CD4-positive, CD25-positive, alpha-beta regulatory T cell (primary cell): Measurements from ENCODE around the gene RSPH4A. TPM values are rescaled to one million over a fixed set of nuclear protein-coding genes. Genes with fewer than 3 reads are reported as not detected.

Experiments used
- ATAC-seq, 2 donors: fragments of 150-1000 bp; cut with Tn5 transposase; one replicate each; pipeline ENCODE4 v1.10.0; 2021; ENCODE audit warnings: low read depth in 2 of 2, moderate number of reproducible peaks in 2 of 2, moderate library complexity in 1 of 2
- DNase-seq, 3 donors: peaks; one replicate each; pipeline versions ENCODE4 v3.0.0 to v3.0.0-alpha.2; 2012 to 2022; ENCODE audit warnings: mixed read lengths in 1 of 3
- H3K27ac ChIP-seq: one replicate; pipeline ENCODE4 v1.7.0; 2013; ENCODE audit warnings: mild to moderate bottlenecking, low read length; ENCODE audit not compliant: insufficient read depth, poor library complexity, severe bottlenecking
- H3K27me3 ChIP-seq: one replicate; pipeline ENCODE4 v1.7.0; 2013; ENCODE audit warnings: low read length; ENCODE audit not compliant: control insufficient read depth, insufficient read depth
- H3K36me3 ChIP-seq: one replicate; pipeline ENCODE4 v1.7.0; 2013; ENCODE audit warnings: mild to moderate bottlenecking, low read length, moderate library complexity; ENCODE audit not compliant: control insufficient read depth, insufficient read depth
- H3K4me1 ChIP-seq: 2 replicates; pipeline ENCODE4 v1.7.0; 2013; ENCODE audit warnings: mild to moderate bottlenecking, low read length; ENCODE audit not compliant: insufficient read depth, control insufficient read depth, poor library complexity, severe bottlenecking
- H3K4me3 ChIP-seq: one replicate; pipeline ENCODE4 v1.7.0; 2013; ENCODE audit warnings: low read depth, mild to moderate bottlenecking, low read length, moderate library complexity
- H3K9me3 ChIP-seq, 2 experiments: 1 replicate in 1 of 2; 2 replicates in 1 of 2; pipeline ENCODE4 v1.7.0; 2013; ENCODE audit warnings: low read length in 2 of 2, mild to moderate bottlenecking in 1 of 2, moderate library complexity in 1 of 2; ENCODE audit not compliant: control insufficient read depth in 2 of 2
- H3K27ac Mint-ChIP-seq, 3 donors: one replicate each; pipeline ENCODE4 v1.8.0; 2020 to 2022; ENCODE audit warnings: mild to moderate bottlenecking in 3 of 3, mixed read lengths in 3 of 3, moderate library complexity in 2 of 3
- H3K27me3 Mint-ChIP-seq: one replicate; pipeline ENCODE4 v1.8.0; 2022; ENCODE audit warnings: mild to moderate bottlenecking, mixed read lengths
- H3K36me3 Mint-ChIP-seq: one replicate; pipeline ENCODE4 v1.8.0; 2020; ENCODE audit warnings: mixed read lengths
- H3K4me1 Mint-ChIP-seq, 4 donors: one replicate each; pipeline ENCODE4 v1.8.0; 2020 to 2022; ENCODE audit warnings: mixed read lengths in 4 of 4, mild to moderate bottlenecking in 1 of 4
- H3K4me3 Mint-ChIP-seq, 4 donors: one replicate each; pipeline ENCODE4 v1.8.0; 2020 to 2022; ENCODE audit warnings: mild to moderate bottlenecking in 4 of 4, mixed read lengths in 4 of 4, moderate library complexity in 3 of 4
- H3K9me3 Mint-ChIP-seq, 7 donors: one replicate each; pipeline ENCODE4 v1.8.0; 2020 to 2022; ENCODE audit warnings: mixed read lengths in 7 of 7, mild to moderate bottlenecking in 3 of 7, moderate library complexity in 2 of 7
- polyA plus RNA-seq, 4 donors: library from polyadenylated mRNA; unstranded; fragments of 300-500 nt; fragmentation: Illumina TruSeq; gene quantifications; one replicate each; pipeline ENCODE4 v1.2.3, GENCODE V29; 2021
- total RNA-seq: library from RNA; stranded (reverse); gene quantifications from one replicate; pipeline ENCODE4 v1.2.3, GENCODE V29; 2022

Gene RSPH4A
- total and polyA plus RNA-seq, 5 donors from 2014 or later = 0.08 to 0.52 TPM; not detected in 3

DNA sequence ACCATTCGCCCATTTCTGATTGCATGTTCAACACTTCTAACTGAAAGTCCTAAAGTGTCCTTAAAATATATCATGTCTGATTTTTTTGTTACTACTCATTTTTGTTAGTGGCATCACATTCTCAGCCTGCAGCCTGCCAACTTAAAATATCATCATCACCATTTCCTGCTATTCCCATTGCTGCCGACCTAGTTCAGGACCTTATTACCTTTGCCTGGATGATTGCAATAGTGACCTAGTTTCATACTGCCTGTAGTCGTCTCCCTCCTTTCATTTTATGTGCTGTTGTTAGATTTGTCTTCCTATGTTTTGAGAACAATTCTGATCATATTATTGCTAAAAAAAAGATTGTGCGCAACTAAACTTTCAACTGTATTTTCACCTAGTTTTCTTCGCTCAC lies 38.8 kb upstream of the RSPH4A start:
- peak overlapping the region in 1 of 4 donors; percentile 27 for H3K4me3 Mint-ChIP-seq
- H3K4me1 ChIP-seq = peaks cover 10% of the 10 kb centered on the region
- H3K9me3 ChIP-seq = no peaks in the 10 kb centered on the region
- DNase-seq (no peak), ATAC-seq (no peak)
- H3K4me3 ChIP-seq = no peak overlapping the region
- H3K36me3 ChIP-seq = peaks cover 39% of the 10 kb centered on the region
- no peaks in the 10 kb centered on the region for H3K27me3 ChIP-seq
- H3K27ac ChIP-seq = no peak overlapping the region
- no peak overlapping the region for H3K27ac Mint-ChIP-seq
- peaks cover 50% of the 10 kb centered on the region for H3K36me3 Mint-ChIP-seq
- no peaks in the 10 kb centered on the region for H3K27me3 Mint-ChIP-seq
- H3K4me1 Mint-ChIP-seq = peaks cover 36 to 61% (median 49%) of the 10 kb centered on the region in 4 donors
- H3K9me3 Mint-ChIP-seq = no peaks in the 10 kb centered on the region

DNA sequence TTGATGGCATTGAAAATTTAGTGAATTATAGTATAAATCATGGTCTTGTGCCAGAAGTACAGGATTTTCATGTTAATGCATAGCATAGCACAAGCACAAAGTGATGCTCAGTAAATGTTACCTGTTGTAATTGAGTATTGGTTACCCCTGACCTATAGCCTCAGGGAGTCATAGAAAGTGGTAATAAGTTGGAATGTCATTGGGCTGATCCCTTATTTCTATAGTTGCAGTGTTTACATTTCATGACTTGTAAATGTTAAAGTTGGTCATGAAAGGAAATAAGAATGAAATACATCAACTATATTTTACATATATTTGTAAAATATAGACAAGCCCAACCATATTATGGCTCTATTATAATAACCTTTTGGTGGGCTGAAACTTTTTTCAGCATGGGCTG lies 37.9 kb upstream of the RSPH4A start:
- Histone ChIP-seq H3K4me1 (peaks cover 1% of the 10 kb centered on the region), H3K36me3 (peaks cover 45% of the 10 kb centered on the region), H3K9me3 (no peaks in the 10 kb centered on the region), H3K27ac (no peak overlapping the region), H3K27me3 (no peaks in the 10 kb centered on the region), H3K4me3 (no peak overlapping the region)
- H3K27me3 Mint-ChIP-seq = no peaks in the 10 kb centered on the region
- H3K4me3 Mint-ChIP-seq = no peak overlapping the region
- H3K27ac Mint-ChIP-seq = no peak overlapping the region
- ATAC-seq = no peak
- H3K4me1 Mint-ChIP-seq = peaks cover 28 to 53% (median 42%) of the 10 kb centered on the region in 4 donors
- no peak for DNase-seq
- no peaks in the 10 kb centered on the region for H3K9me3 Mint-ChIP-seq
- peaks cover 52% of the 10 kb centered on the region for H3K36me3 Mint-ChIP-seq

DNA sequence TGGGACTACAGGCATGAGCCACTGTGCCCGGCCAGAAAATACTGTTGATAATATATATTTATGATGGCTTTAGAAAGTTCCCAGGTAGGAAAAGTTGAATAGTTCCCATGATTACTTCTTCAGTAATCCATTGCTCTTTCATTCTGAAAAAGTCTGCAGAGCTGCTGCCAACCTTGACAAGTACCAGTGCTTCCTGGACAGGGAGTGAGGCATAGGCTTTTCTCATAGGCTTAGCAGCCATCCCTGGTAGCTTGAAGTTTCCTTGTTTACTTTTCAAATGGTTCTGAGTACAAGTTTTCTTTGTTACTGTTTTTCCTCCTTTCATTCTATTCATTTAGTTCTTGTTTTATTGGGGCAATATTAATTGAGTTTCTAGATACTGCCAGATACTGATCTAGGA lies 37.1 kb upstream of the RSPH4A start:
- H3K27ac ChIP-seq = no peak overlapping the region
- Mint-ChIP-seq H3K9me3 (no peaks in the 10 kb centered on the region), H3K4me1 (peaks cover 24 to 45% (median 34%) of the 10 kb centered on the region in 4 donors), H3K4me3 (no peak overlapping the region), H3K27me3 (no peaks in the 10 kb centered on the region), H3K27ac (peak overlapping the region in 1 of 3 donors; percentile 53), H3K36me3 (peaks cover 49% of the 10 kb centered on the region)
- peaks cover 53% of the 10 kb centered on the region for H3K36me3 ChIP-seq
- ATAC-seq (no peak), DNase-seq (no peak)
- H3K9me3 ChIP-seq = no peaks in the 10 kb centered on the region
- H3K4me3 ChIP-seq = no peak overlapping the region
- H3K27me3 ChIP-seq = no peaks in the 10 kb centered on the region
- no peaks in the 10 kb centered on the region for H3K4me1 ChIP-seq

DNA sequence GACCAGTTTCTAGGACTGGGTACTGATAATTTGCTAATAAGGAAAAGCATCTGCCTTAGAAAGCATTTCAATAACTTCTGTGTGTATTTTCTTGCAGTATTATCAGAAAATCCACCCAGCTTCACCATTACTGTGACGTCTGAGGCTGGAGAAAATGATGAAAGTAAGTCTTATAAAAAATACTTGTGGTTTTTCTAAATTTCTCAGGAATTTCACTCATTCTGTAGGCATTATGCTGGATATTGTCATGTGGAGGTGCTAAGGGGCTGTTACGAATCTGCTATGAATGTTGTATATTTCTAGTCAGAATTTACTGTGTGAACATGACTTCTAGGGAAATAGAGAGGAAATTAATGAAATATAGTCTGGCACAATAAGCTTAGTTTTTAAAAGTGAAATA lies 36.1 kb upstream of the RSPH4A start:
- ATAC-seq = no peak
- Histone ChIP-seq H3K4me1 (no peaks in the 10 kb centered on the region), H3K36me3 (peaks cover 59% of the 10 kb centered on the region), H3K27me3 (no peaks in the 10 kb centered on the region), H3K9me3 (no peaks in the 10 kb centered on the region), H3K27ac (no peak overlapping the region), H3K4me3 (no peak overlapping the region)
- H3K36me3 Mint-ChIP-seq = peaks cover 56% of the 10 kb centered on the region
- H3K4me1 Mint-ChIP-seq = peaks cover 21 to 42% (median 32%) of the 10 kb centered on the region in 4 donors
- no peaks in the 10 kb centered on the region for H3K9me3 Mint-ChIP-seq
- H3K27ac Mint-ChIP-seq = no peak overlapping the region
- H3K4me3 Mint-ChIP-seq = no peak overlapping the region
- H3K27me3 Mint-ChIP-seq = no peaks in the 10 kb centered on the region
- no peak for DNase-seq

DNA sequence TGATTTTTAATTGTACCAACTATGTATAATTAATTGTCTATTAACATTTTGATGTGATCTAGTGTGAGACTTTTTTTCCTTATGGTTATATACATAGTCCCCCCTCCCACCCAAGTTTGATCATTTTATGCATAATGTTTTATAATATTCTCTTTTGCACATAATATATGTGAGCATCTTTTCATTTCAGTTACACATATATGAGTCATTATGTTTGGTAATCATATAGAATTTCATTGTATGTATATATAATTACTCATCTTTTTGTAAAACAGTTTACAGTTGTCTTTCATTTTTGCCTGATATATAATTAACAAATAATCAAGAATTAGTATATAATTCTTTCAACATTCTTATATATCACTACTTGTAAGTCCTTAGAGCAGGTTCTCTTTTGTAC lies 30.0 kb upstream of the RSPH4A start:
- Histone ChIP-seq H3K9me3 (no peaks in the 10 kb centered on the region), H3K27ac (no peak overlapping the region), H3K36me3 (peaks cover 74% of the 10 kb centered on the region), H3K4me1 (no peaks in the 10 kb centered on the region), H3K4me3 (no peak overlapping the region), H3K27me3 (no peaks in the 10 kb centered on the region)
- ATAC-seq (no peak), DNase-seq (no peak)
- Mint-ChIP-seq H3K27ac (no peak overlapping the region), H3K9me3 (no peaks in the 10 kb centered on the region), H3K27me3 (no peaks in the 10 kb centered on the region), H3K4me1 (peaks cover 0 to 22% (median 5%) of the 10 kb centered on the region in 4 donors), H3K36me3 (peaks cover 38% of the 10 kb centered on the region), H3K4me3 (no peak overlapping the region)

DNA sequence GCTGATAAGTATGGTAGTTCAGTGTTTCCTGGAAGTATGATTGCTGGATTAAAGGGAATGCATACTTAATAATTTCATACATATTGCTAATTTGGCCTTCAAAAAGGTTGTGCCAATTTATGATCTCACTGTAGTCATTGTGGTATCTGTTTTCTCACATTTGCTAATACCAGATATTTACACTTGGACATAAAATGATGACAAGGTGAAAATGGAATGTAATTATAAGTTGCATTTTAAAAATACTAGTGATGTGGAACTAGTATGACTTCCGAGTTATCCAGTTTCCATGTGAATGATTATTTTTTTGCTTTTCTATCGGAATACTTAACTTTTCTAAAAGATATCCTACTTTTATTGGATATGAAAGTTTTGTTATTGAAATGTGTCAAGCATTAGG lies 29.5 kb upstream of the RSPH4A start:
- Mint-ChIP-seq H3K27ac (no peak overlapping the region), H3K4me1 (peaks cover 0 to 17% (median 5%) of the 10 kb centered on the region in 4 donors), H3K36me3 (peaks cover 39% of the 10 kb centered on the region), H3K27me3 (no peaks in the 10 kb centered on the region), H3K9me3 (no peaks in the 10 kb centered on the region), H3K4me3 (no peak overlapping the region)
- Histone ChIP-seq H3K36me3 (peaks cover 75% of the 10 kb centered on the region), H3K27ac (no peak overlapping the region), H3K9me3 (no peaks in the 10 kb centered on the region), H3K27me3 (no peaks in the 10 kb centered on the region), H3K4me1 (no peaks in the 10 kb centered on the region), H3K4me3 (no peak overlapping the region)
- ATAC-seq (no peak), DNase-seq (no peak)

DNA sequence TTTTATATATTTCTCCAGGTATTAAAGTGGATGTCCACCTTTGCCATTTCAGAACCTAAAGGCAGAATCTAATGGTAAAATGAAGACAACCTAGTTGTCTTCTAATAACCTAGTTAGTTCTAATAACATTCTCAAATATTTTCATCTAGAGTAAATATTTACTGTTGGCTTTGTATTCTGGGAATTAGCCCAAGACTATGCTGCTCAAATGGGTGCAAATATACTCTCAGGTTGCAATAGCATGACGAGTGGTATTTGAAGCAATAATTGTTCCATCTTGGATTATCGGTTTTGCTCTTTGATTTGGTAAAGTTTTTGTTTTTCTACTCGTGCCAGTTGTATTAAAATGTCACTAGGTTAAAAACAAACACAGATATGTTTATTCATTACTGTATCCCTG lies 21.0 kb upstream of the RSPH4A start:
- Mint-ChIP-seq H3K4me3 (no peak overlapping the region), H3K27me3 (no peaks in the 10 kb centered on the region), H3K9me3 (peaks cover 0 to 3% (median 0%) of the 10 kb centered on the region in 7 donors), H3K36me3 (peaks cover 57% of the 10 kb centered on the region), H3K27ac (no peak overlapping the region), H3K4me1 (peaks cover 0 to 3% (median 0%) of the 10 kb centered on the region in 4 donors)
- Histone ChIP-seq H3K9me3 (no peaks in the 10 kb centered on the region), H3K4me3 (no peak overlapping the region), H3K4me1 (no peaks in the 10 kb centered on the region), H3K27ac (no peak overlapping the region), H3K36me3 (peaks cover 52% of the 10 kb centered on the region), H3K27me3 (no peaks in the 10 kb centered on the region)
- no peak for ATAC-seq
- DNase-seq = no peak

DNA sequence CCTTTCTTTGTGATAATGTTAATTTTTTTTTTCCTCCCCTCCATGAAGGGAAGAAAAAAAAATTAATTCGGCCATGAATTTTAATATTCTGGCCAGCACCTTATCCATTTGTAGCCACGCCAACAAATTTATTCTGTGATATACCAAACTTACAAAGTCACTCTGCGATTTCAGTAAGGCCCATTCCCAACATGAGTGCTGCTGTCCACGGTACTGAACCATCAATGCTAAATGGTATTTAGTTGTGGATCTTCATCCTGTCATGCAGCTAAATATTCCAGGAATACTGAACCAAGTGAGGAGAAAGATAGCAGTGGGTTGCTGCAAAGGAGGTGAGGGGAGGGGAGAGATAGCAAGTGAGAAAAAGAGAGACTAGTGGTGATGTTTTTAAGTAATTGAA lies 19.5 kb upstream of the RSPH4A start:
- peaks cover 54% of the 10 kb centered on the region for H3K36me3 Mint-ChIP-seq
- ATAC-seq (no peak), DNase-seq (no peak)
- H3K9me3 Mint-ChIP-seq = peaks cover 0 to 3% (median 0%) of the 10 kb centered on the region in 7 donors
- H3K4me3 Mint-ChIP-seq = no peak overlapping the region
- no peak overlapping the region for H3K27ac ChIP-seq
- peaks cover 36% of the 10 kb centered on the region for H3K36me3 ChIP-seq
- H3K4me1 Mint-ChIP-seq = peaks cover 0 to 3% (median 0%) of the 10 kb centered on the region in 4 donors
- no peak overlapping the region for H3K4me3 ChIP-seq
- H3K27me3 Mint-ChIP-seq = no peaks in the 10 kb centered on the region
- no peak overlapping the region for H3K27ac Mint-ChIP-seq
- no peaks in the 10 kb centered on the region for H3K27me3 ChIP-seq
- H3K4me1 ChIP-seq = no peaks in the 10 kb centered on the region
- no peaks in the 10 kb centered on the region for H3K9me3 ChIP-seq
